GM12891 (cell line): ENCODE results near the gene C2CD3.

ENCODE experiments used
- POLR2A ChIP-seq: IDR thresholded peaks from 2 replicates; pipeline ENCODE4 v1.6.1; 2011; ENCODE audit warnings: low read depth, low read length, control low read depth
- POLR2AphosphoS5 ChIP-seq: IDR thresholded peaks from 2 replicates; pipeline ENCODE4 v1.6.1; 2011; ENCODE audit warnings: low read depth, low read length, control low read depth
- POU2F2 ChIP-seq: IDR thresholded peaks from 2 replicates; pipeline ENCODE4 v1.6.1; 2011; ENCODE audit warnings: low read depth, mild to moderate bottlenecking, control low read depth, low read length, moderate library complexity
- SPI1 ChIP-seq: IDR thresholded peaks from 2 replicates; pipeline ENCODE4 v1.6.1; 2011; ENCODE audit warnings: low read depth, low read length, control low read depth
- TAF1 ChIP-seq: IDR thresholded peaks from 2 replicates; pipeline ENCODE4 v1.6.1; 2011; ENCODE audit warnings: low read depth, low read length, control low read depth

- no peak for TF ChIP-seq POLR2A
- TF ChIP-seq POLR2AphosphoS5: no peak
- no peak for TF ChIP-seq TAF1
- TF ChIP-seq SPI1: no peak
- no peak for TF ChIP-seq POU2F2
These were observed 99.9 kb downstream of the C2CD3 start for GRCh38 chr11:74070723-74071492.
